ENCODE data around the gene FUT7. TPM values are rescaled to one million over a fixed set of nuclear protein-coding genes. Genes with fewer than 3 reads are reported as not detected.

The FUT7 gene
- total RNA-seq, 1 donor from 2014 or later: not detected

DNA sequence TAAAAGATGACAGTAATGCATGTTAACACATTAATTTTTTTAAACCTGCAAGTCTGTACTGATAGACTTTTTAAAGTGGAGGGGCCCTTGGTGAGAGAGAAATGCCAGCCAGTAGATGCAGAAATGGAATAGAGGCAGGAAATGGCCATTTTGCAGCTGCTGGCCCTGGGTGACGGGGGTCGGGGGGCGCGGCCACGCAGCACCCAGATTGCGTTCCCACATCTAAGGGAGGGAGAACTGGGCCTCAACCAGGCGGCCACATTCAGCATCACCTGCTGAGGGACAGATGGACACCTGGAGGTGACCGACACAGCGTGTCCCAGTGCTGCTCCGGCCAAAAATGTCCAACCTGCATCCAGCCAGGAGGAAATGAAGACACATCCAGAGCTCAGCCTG is 29.2 kb downstream of the FUT7 start:
- intact Hi-C loops (cut with micrococcal nuclease): no loop called here
- H3K36me3 ChIP-seq: no peaks in the 10 kb centered on the region
- peaks cover 5% of the 10 kb centered on the region for H3K4me1 ChIP-seq
- H3K4me3 ChIP-seq: no peak overlapping the region
- no peak for DNase-seq
- H3K27me3 ChIP-seq (ENCODE audit: low read depth): peaks cover 8% of the 10 kb centered on the region
- TF ChIP-seq, protein P1, sequence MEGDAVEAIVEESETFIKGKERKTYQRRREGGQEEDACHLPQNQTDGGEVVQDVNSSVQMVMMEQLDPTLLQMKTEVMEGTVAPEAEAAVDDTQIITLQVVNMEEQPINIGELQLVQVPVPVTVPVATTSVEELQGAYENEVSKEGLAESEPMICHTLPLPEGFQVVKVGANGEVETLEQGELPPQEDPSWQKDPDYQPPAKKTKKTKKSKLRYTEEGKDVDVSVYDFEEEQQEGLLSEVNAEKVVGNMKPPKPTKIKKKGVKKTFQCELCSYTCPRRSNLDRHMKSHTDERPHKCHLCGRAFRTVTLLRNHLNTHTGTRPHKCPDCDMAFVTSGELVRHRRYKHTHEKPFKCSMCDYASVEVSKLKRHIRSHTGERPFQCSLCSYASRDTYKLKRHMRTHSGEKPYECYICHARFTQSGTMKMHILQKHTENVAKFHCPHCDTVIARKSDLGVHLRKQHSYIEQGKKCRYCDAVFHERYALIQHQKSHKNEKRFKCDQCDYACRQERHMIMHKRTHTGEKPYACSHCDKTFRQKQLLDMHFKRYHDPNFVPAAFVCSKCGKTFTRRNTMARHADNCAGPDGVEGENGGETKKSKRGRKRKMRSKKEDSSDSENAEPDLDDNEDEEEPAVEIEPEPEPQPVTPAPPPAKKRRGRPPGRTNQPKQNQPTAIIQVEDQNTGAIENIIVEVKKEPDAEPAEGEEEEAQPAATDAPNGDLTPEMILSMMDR (IDR thresholded peaks at IDR 0.05; ENCODE audit: borderline replicate concordance): no peak
- peaks cover 6% of the 10 kb centered on the region for H3K9me3 ChIP-seq (replicated peaks)
- H3K27ac ChIP-seq (replicated peaks): no peak overlapping the region

DNA sequence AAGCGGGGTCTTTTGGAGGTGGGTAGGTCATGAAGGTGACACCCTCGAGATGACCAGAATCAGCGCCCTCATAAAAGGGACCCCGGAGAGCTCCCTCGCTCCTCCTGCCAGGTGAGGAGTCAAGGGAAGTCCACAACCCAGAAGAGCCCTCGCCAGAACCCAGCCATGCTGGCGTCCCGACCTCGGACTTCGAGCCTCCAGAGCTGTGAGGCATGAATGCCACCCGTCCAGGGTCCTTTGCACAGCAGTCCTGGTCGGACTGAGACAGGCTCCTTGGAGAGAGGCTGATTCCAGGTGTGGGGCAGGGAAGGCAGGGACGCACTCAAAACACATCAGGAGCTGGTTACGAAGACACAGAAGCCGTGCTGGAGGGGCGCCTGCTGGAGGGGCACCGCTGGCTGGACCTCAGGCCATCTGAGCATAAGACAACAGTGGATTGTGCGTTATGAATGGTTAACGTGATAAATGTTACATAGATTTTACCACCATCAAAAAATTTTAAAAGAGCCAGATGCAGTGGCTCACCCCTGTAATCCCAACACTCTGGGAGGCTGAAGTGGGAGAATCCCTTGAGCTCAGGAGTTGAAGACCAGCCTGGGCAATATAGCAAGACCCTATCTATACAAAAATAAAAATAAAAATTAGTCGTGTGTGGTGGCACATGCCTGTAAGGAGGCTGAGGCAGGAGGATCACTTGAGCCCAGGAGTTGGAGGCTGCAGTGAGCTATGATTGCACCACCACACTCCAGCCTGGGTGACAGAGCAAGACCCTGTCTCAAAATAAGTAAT is 29.8 kb downstream of the FUT7 start:
- Histone ChIP-seq H3K9me3 (replicated peaks) (peaks cover 6% of the 10 kb centered on the region), H3K27ac (replicated peaks) (no peak overlapping the region), H3K4me1 (peaks cover 11% of the 10 kb centered on the region), H3K4me3 (no peak overlapping the region), H3K27me3 (ENCODE audit: low read depth) (peaks cover 14% of the 10 kb centered on the region), H3K36me3 (no peaks in the 10 kb centered on the region)
- DNase-seq: no peak
- intact Hi-C loops (cut with micrococcal nuclease): no loop called here
- TF ChIP-seq, protein P1 (IDR thresholded peaks at IDR 0.05; ENCODE audit: borderline replicate concordance): no peak

DNA sequence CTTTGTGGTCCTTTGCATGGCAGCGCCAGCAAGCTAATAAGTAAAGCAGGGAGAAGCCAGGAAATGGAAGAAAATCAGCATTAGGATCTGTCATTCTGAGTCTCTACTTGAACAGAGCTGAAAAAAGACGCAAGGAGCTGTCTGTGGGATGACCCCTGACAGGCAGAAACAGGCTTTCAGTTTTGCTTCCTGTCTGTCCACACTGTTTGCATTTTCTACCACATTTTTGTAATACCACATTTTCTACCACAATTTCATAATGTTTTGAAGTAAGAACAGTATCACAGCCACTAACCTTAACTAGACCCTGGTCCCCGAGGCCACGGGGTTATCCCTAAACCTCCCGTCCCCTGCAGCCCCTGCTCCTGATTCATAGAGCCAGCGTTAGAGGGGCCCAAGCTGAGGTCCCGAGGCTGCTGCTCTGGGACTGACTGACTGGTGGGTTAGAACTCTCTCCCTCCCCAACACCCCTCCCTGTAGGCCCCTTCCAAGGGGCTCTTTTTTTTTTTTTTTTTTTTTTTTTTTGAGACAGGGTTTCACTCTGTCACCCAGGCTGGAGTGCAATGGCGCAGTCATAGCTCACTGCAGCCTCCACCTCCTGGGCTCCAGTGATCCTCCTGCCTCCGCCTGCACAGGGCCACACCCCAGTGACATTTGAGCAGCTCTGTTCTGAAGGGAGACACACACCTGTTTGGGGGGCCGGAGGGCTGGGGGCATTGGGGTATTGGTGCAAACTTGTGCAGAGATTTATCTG is 31.5 kb downstream of the FUT7 start:
- intact Hi-C loops (cut with micrococcal nuclease): no loop called here
- H3K27ac ChIP-seq (replicated peaks): no peak overlapping the region
- DNase-seq: no peak
- H3K36me3 ChIP-seq: no peaks in the 10 kb centered on the region
- TF ChIP-seq, protein P1 (IDR thresholded peaks at IDR 0.05; ENCODE audit: borderline replicate concordance): no peak
- peaks cover 31% of the 10 kb centered on the region for H3K27me3 ChIP-seq (ENCODE audit: low read depth)
- peaks cover 6% of the 10 kb centered on the region for H3K9me3 ChIP-seq (replicated peaks)
- H3K4me1 ChIP-seq: peaks cover 28% of the 10 kb centered on the region
- H3K4me3 ChIP-seq: no peak overlapping the region

DNA sequence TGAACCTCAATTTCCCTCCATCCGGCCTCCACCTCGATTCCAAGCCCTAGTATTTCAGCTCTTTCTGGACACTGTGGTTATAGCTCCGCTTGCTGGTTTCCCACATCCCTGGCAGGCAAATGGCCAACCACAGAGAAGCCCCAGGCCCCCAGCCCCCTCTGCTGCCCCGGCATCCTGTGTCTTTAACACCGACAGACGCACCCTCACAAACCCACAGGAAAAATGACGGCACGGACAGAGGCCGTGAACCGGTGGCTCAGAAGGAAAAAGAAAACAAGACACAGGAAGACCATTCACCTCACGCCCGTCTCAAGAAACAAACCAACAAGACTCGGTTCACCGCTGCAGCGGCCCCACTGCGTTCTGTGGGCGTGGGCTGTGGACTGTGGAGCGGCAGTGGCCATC is 34.1 kb downstream of the FUT7 start:
- no peak overlapping the region for H3K27ac ChIP-seq (replicated peaks)
- peaks cover 55% of the 10 kb centered on the region for H3K27me3 ChIP-seq (ENCODE audit: low read depth)
- intact Hi-C loops (cut with micrococcal nuclease): no loop called here
- H3K9me3 ChIP-seq (replicated peaks): no peaks in the 10 kb centered on the region
- TF ChIP-seq, protein P1 (IDR thresholded peaks at IDR 0.05; ENCODE audit: borderline replicate concordance): peak; percentile 30
- H3K36me3 ChIP-seq: peaks cover 11% of the 10 kb centered on the region
- H3K4me1 ChIP-seq: peaks cover 53% of the 10 kb centered on the region
- no peak overlapping the region for H3K4me3 ChIP-seq
- no peak for DNase-seq

DNA sequence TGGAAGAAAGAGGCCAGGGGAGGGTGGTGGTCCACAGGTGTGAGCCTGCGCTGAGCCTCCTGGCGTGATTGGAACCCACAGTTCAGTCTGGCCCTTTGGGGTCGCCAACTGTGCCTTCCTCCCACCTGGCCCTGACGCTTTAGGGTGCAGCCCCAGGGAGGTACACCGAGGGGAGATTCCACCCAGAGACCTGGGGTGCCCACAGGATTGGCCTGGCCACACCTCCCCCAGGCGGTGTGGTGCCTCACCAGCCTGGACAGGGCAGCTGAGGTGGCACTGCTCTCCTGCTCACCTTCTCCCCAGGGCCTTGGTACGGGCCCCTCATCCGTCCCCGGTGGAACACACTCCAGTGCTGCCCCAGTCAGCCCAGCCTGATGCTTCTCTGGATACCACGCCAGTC is 34.5 kb downstream of the FUT7 start:
- Histone ChIP-seq H3K36me3 (peaks cover 11% of the 10 kb centered on the region), H3K9me3 (replicated peaks) (no peaks in the 10 kb centered on the region), H3K27ac (replicated peaks) (no peak overlapping the region), H3K4me1 (peaks cover 57% of the 10 kb centered on the region), H3K27me3 (ENCODE audit: low read depth) (peaks cover 55% of the 10 kb centered on the region), H3K4me3 (no peak overlapping the region)
- intact Hi-C loops (cut with micrococcal nuclease): no loop called here
- TF ChIP-seq, protein P1 (IDR thresholded peaks at IDR 0.05; ENCODE audit: borderline replicate concordance): no peak
- DNase-seq: no peak
